Natural killer cell (primary cell): ENCODE data around the gene LAMA5. TPM values are rescaled to one million over a fixed set of nuclear protein-coding genes. Genes with fewer than 3 reads are reported as not detected.

Source experiments
- ATAC-seq, 3 donors: fragments of 150-1000 bp in 2 of 3; fragments of 200-7000 bp in 1 of 3; cut with Tn5 transposase; 1 replicate in 1 of 3; 2 replicates in 2 of 3; pipeline ENCODE4 v1.10.0; 2021; ENCODE audit warnings: mild to moderate bottlenecking in 2 of 3, moderate library complexity in 2 of 3
- DNase-seq, 2 donors: peaks; one replicate each; pipeline versions ENCODE4 v3.0.0 to v3.0.0-alpha.2; 2013 to 2021; ENCODE audit warnings: mixed read lengths in 1 of 2
- H3K27ac ChIP-seq: one replicate; pipeline ENCODE4 v1.5.1; 2013; ENCODE audit warnings: mild to moderate bottlenecking, low read length
- H3K27me3 ChIP-seq: one replicate; pipeline ENCODE4 v1.6.1; 2013; ENCODE audit warnings: low read length; ENCODE audit not compliant: control insufficient read depth, insufficient read depth
- H3K36me3 ChIP-seq: one replicate; pipeline ENCODE4 v1.6.1; 2013; ENCODE audit warnings: low read length; ENCODE audit not compliant: control insufficient read depth, insufficient read depth
- H3K4me1 ChIP-seq: one replicate; pipeline ENCODE4 v1.6.1; 2013; ENCODE audit warnings: low read length; ENCODE audit not compliant: control insufficient read depth, insufficient read depth
- H3K4me3 ChIP-seq: one replicate; pipeline ENCODE4 v1.5.1; 2013; ENCODE audit warnings: low read length
- H3K9me3 ChIP-seq: one replicate; pipeline ENCODE4 v1.6.1; 2013; ENCODE audit warnings: low read length; ENCODE audit not compliant: control insufficient read depth, insufficient read depth
- H3K27ac Mint-ChIP-seq, 2 donors: one replicate each; pipeline ENCODE4 v1.8.0; 2022; ENCODE audit warnings: mild to moderate bottlenecking in 2 of 2, mixed read lengths in 2 of 2, moderate library complexity in 1 of 2
- H3K27me3 Mint-ChIP-seq, 2 donors: one replicate each; pipeline ENCODE4 v1.8.0; 2022; ENCODE audit warnings: low read depth in 2 of 2, mixed read lengths in 2 of 2
- H3K36me3 Mint-ChIP-seq: one replicate; pipeline ENCODE4 v1.8.0; 2022; ENCODE audit warnings: mixed read lengths
- H3K4me1 Mint-ChIP-seq, 2 donors: one replicate each; pipeline ENCODE4 v1.8.0; 2022; ENCODE audit warnings: mixed read lengths in 2 of 2
- H3K4me3 Mint-ChIP-seq: one replicate; pipeline ENCODE4 v1.8.0; 2022; ENCODE audit warnings: mild to moderate bottlenecking, moderate library complexity, mixed read lengths
- H3K9me3 Mint-ChIP-seq, 2 donors: one replicate each; pipeline ENCODE4 v1.8.0; 2022; ENCODE audit warnings: mixed read lengths in 2 of 2
- WGBS: methylation state at CpG from one replicate; pipeline ENCODE4 v1.1.7; 2013; ENCODE audit warnings: missing lambda C conversion rate; ENCODE audit not compliant: insufficient coverage; 5-methylcytosine and 5-hydroxymethylcytosine counted together
- intact Hi-C: fragments of 100-400 bp; cut with micrococcal nuclease; formaldehyde crosslinking; loops from one replicate; pipeline ENCODE4 v1.14.2; 2022
- total RNA-seq, 4 donors: library from RNA; stranded (reverse); fragments of 120-200 nt in 1 of 4; gene quantifications; one replicate each; pipeline versions ENCODE4 v1.2.3 to v1.2.4, GENCODE V29; 2013 to 2022
- TF ChIP-seq, protein P1 (sequence below): fragments of 200-600 bp; IDR thresholded peaks from one replicate; pipeline ENCODE4 v1.8.0; 2022; ENCODE audit warnings: antibody characterized with exemption

The LAMA5 gene
- total RNA-seq, 3 donors from 2014 or later (not counting 1 experiment from before 2014, with no cell fraction given) = 1.0 to 4.3 (median 1.4) TPM

DNA sequence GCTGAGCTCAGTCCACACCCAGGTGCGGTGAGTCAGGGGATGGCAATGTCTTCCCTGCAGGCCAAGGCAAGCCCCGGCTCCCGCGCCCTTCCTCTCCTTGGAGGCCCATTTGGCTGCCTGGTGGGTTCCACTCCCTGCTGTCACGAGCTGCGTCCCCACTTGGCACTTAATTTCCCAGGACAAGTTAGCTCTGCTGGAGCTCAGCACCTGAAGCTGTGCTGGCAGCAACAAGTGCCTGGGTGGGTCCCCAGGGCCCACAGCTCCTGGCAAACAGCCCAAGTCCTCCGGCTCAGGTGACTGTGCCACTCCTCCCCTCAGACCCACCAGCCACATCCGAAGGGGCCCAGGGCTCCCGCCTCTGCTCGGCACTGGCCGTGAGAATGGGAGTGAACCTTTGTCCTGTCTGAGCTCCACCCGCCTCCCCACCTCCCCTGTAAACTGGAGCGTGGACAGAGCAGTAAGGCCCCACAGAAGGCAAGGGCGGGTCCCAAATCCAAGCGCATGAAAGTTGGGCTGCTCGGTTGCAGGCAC, 16.9 kb downstream of the LAMA5 start:
- 92% methylated on average over 16 of the region's 16 CpGs for WGBS
- no peak for ATAC-seq
- H3K9me3 Mint-ChIP-seq = peaks cover 3 to 4% of the 10 kb centered on the region in 2 donors

DNA sequence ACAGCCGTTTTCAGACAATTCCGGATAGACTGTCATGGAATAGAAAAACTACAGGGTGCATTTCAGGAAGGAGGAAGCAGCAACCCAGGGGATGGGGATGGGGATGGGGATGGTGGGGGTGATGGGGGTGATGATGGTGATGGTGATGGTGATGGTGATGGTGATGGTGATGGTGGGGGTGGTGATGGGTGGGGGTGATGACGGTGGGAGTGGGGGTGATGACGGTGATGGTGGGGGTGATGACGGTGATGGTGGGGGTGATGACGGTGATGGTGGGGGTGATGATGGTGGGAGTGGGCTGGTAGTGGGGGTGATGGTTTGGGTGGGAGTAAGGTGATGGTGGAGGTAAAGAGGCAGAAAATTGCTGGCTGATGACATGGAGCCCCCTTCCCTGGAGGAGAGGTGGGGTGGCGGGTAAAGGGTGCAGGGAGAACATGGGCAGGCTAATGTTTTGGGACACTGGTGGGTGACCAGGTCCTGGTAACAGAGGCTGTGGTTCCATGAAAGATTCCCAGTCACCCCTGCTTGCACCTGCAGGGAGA, 17.5 kb downstream of the LAMA5 start:
- H3K27me3 ChIP-seq = no peaks in the 10 kb centered on the region
- Mint-ChIP-seq H3K4me3 (no peak overlapping the region), H3K9me3 (peaks cover 3 to 4% of the 10 kb centered on the region in 2 donors), H3K27ac (no peak overlapping the region), H3K27me3 (no peaks in the 10 kb centered on the region), H3K36me3 (no peaks in the 10 kb centered on the region), H3K4me1 (no peaks in the 10 kb centered on the region)
- H3K4me3 ChIP-seq = no peak overlapping the region
- no peaks in the 10 kb centered on the region for H3K36me3 ChIP-seq
- 98% methylated on average over 4 of the region's 7 CpGs for WGBS
- no peak overlapping the region for H3K27ac ChIP-seq
- ATAC-seq = no peak
- DNase-seq = no peak
- TF ChIP-seq, protein P1, sequence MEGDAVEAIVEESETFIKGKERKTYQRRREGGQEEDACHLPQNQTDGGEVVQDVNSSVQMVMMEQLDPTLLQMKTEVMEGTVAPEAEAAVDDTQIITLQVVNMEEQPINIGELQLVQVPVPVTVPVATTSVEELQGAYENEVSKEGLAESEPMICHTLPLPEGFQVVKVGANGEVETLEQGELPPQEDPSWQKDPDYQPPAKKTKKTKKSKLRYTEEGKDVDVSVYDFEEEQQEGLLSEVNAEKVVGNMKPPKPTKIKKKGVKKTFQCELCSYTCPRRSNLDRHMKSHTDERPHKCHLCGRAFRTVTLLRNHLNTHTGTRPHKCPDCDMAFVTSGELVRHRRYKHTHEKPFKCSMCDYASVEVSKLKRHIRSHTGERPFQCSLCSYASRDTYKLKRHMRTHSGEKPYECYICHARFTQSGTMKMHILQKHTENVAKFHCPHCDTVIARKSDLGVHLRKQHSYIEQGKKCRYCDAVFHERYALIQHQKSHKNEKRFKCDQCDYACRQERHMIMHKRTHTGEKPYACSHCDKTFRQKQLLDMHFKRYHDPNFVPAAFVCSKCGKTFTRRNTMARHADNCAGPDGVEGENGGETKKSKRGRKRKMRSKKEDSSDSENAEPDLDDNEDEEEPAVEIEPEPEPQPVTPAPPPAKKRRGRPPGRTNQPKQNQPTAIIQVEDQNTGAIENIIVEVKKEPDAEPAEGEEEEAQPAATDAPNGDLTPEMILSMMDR = no peak
- H3K9me3 ChIP-seq = no peaks in the 10 kb centered on the region
- no peaks in the 10 kb centered on the region for H3K4me1 ChIP-seq
- intact Hi-C loops = no loop called here

More for the DNA sequence above, 16.9 kb downstream of the LAMA5 start:
- Mint-ChIP-seq H3K27ac (no peak overlapping the region), H3K27me3 (no peaks in the 10 kb centered on the region), H3K4me3 (no peak overlapping the region), H3K36me3 (no peaks in the 10 kb centered on the region), H3K4me1 (no peaks in the 10 kb centered on the region)
- Histone ChIP-seq H3K36me3 (no peaks in the 10 kb centered on the region), H3K27me3 (no peaks in the 10 kb centered on the region), H3K4me3 (no peak overlapping the region), H3K9me3 (no peaks in the 10 kb centered on the region), H3K4me1 (no peaks in the 10 kb centered on the region), H3K27ac (no peak overlapping the region)
- DNase-seq = no peak
- TF ChIP-seq, protein P1 = no peak
- intact Hi-C loops = no loop called here

DNA sequence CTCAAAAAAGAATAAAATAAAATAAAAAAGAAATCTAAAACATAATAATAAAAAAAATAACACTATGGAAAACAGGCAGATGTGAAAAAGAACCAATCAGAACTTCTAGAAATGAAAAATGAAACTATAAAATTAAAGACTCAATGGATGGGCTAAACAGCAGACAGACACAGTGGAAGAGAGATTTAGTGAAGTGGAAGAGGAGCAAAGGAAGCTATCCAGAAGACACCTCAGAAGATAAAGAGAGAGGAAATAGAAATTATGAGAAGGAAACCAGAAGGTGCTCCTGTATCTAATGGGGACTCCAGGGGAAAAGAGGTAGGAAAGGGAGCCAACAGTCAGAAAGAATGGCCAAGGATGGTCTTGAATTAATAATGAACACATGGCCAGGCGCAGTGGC, 18.5 kb downstream of the LAMA5 start:
- Mint-ChIP-seq H3K9me3 (peaks cover 3 to 4% of the 10 kb centered on the region in 2 donors), H3K36me3 (no peaks in the 10 kb centered on the region), H3K27me3 (no peaks in the 10 kb centered on the region), H3K4me1 (no peaks in the 10 kb centered on the region), H3K27ac (no peak overlapping the region), H3K4me3 (no peak overlapping the region)
- no peaks in the 10 kb centered on the region for H3K36me3 ChIP-seq
- H3K27ac ChIP-seq = no peak overlapping the region
- ATAC-seq (no peak), DNase-seq (no peak)
- TF ChIP-seq, protein P1 = no peak
- WGBS = 100% methylated on average over 1 of the region's 1 CpG
- intact Hi-C loops = no loop called here
- H3K4me3 ChIP-seq = no peak overlapping the region
- no peaks in the 10 kb centered on the region for H3K4me1 ChIP-seq
- H3K9me3 ChIP-seq = no peaks in the 10 kb centered on the region
- H3K27me3 ChIP-seq = no peaks in the 10 kb centered on the region

DNA sequence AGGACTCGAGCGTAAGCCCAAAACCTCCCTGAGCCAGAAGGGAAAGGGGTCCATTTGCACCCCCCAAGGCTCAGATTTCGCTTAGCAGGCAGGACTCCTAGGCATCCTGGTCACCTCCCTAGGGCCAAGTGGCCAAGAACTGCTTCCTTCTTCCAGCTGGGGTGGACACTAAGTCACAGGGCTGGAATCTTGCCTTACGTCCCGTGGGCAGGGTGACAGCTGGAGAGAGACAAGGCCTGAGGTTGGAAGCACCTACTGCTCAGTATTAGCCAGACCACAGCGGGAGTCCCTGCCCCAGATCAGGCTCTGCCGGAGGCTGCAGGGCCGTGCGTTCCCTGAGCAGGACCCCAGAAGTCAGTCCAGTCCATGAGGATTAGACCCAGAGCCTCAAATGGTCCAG, 19.7 kb downstream of the LAMA5 start:
- no peaks in the 10 kb centered on the region for H3K4me1 Mint-ChIP-seq
- Histone ChIP-seq H3K9me3 (no peaks in the 10 kb centered on the region), H3K27ac (no peak overlapping the region), H3K4me1 (no peaks in the 10 kb centered on the region), H3K4me3 (no peak overlapping the region), H3K36me3 (no peaks in the 10 kb centered on the region), H3K27me3 (no peaks in the 10 kb centered on the region)
- WGBS = 79% methylated on average over 9 of the region's 9 CpGs
- H3K27ac Mint-ChIP-seq = no peak overlapping the region
- intact Hi-C loops = no loop called here
- TF ChIP-seq, protein P1 = no peak
- ATAC-seq (no peak), DNase-seq (no peak)
- H3K4me3 Mint-ChIP-seq = no peak overlapping the region
- H3K36me3 Mint-ChIP-seq = no peaks in the 10 kb centered on the region
- no peaks in the 10 kb centered on the region for H3K27me3 Mint-ChIP-seq
- peaks cover 3 to 4% of the 10 kb centered on the region in 2 donors for H3K9me3 Mint-ChIP-seq
